Stimulated activated effector memory CD8-positive, alpha-beta T cell treated with anti-CD3 and anti-CD28 coated beads, Interleukin-12 subunit alpha, Interleukin-12 subunit beta, amount 100 ng/mL, for 72 hours (primary cell): ENCODE results near the gene RUNX1.
"Not testable (repeated sequence)": the region's sequence is repeated elsewhere in the genome, so short reads cannot be mapped to it uniquely, and the experiment has no call there.

Experiments
- ATAC-seq: fragments of 150-1000 bp; cut with Tn5 transposase; 2 replicates; pipeline ENCODE4 v1.10.0; 2021
- DNase-seq, 2 donors: peaks; one replicate each; pipeline ENCODE4 v3.0.0; 2021 to 2022; ENCODE audit warnings: low spot score in 2 of 2
- H3K27ac Mint-ChIP-seq: one replicate; pipeline ENCODE4 v1.8.0; 2022; ENCODE audit warnings: mild to moderate bottlenecking, mixed read lengths
- H3K36me3 Mint-ChIP-seq: one replicate; pipeline ENCODE4 v1.8.0; 2022; ENCODE audit warnings: mild to moderate bottlenecking, mixed read lengths
- H3K4me1 Mint-ChIP-seq: one replicate; pipeline ENCODE4 v1.8.0; 2022; ENCODE audit warnings: mixed read lengths
- H3K4me3 Mint-ChIP-seq: one replicate; pipeline ENCODE4 v1.8.0; 2022; ENCODE audit warnings: mild to moderate bottlenecking, mixed read lengths
- H3K9me3 Mint-ChIP-seq: one replicate; pipeline ENCODE4 v1.8.0; 2022; ENCODE audit warnings: mixed read lengths

RUNX1 gene

DNA sequence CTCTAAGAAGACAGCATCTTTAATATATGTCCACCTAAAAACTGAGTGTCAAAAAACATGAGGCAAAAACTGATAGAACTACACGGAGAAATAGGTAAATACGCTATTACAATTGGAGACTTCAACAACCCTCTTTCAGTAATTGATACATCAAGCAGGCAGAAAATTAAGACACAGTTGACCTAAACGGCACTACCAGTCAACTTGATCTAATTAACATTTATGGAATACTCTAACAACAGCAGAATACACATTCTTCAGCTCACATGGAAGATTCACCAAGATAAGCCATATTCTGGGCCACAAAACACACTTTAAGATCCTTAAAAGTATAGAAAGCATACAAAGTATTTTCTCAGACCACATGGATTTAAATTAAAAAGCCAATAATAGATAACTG lies 242.7 kb downstream of the RUNX1 start:
- Mint-ChIP-seq H3K9me3 (no peaks in the 10 kb centered on the region), H3K36me3 (peaks cover 100% of the 10 kb centered on the region), H3K4me1 (peaks cover 98% of the 10 kb centered on the region), H3K4me3 (no peak overlapping the region), H3K27ac (peak overlapping the region; percentile 93)
- DNase-seq, result no peak
- ATAC-seq, result no peak

DNA sequence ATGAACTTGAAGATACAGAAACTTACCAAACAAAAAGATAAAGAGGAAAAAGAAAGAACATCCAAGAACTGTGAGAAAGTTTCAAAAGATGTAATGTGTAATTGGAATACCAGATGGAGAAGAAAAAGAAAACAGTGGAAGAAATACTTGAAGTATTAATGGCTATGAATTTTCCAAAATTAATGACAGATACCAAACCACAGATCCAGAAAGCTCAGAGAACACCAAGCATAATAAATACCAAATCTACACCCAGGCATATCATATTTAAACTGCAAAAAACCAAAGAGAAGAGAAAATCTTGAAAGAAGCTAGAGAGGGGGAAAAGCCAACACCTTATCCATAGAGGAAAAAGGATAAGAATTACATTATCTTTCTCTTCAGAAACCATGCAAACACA lies 243.9 kb downstream of the RUNX1 start:
- Mint-ChIP-seq H3K36me3 (peaks cover 100% of the 10 kb centered on the region), H3K9me3 (no peaks in the 10 kb centered on the region), H3K4me1 (peaks cover 89% of the 10 kb centered on the region), H3K27ac (no peak overlapping the region), H3K4me3 (no peak overlapping the region)
- DNase-seq, result no peak
- no peak for ATAC-seq

DNA sequence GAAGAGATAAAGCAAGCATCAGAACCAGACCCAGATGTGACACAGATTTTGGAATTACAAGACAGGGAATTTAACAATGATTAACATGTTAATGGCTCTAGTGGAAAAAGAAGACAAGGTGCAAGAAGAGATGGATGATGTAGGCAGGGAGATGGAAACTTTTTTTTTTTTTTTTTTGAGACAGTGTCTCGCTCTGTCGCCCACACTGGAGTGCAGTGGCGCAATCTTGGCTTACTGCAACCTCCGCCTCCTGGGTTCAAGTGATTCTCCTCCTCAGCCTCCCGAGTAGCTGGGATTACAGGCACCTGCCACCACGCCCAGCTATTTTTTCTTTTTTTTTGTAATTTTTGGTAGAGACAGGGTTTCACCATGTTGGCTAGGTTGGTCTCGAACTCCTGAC lies 244.5 kb downstream of the RUNX1 start:
- DNase-seq, H3K4me3 Mint-ChIP-seq, H3K9me3 Mint-ChIP-seq, H3K27ac Mint-ChIP-seq, ATAC-seq: not testable (repeated sequence)
- peaks cover 100% of the 10 kb centered on the region for H3K36me3 Mint-ChIP-seq
- H3K4me1 Mint-ChIP-seq, result peaks cover 83% of the 10 kb centered on the region

DNA sequence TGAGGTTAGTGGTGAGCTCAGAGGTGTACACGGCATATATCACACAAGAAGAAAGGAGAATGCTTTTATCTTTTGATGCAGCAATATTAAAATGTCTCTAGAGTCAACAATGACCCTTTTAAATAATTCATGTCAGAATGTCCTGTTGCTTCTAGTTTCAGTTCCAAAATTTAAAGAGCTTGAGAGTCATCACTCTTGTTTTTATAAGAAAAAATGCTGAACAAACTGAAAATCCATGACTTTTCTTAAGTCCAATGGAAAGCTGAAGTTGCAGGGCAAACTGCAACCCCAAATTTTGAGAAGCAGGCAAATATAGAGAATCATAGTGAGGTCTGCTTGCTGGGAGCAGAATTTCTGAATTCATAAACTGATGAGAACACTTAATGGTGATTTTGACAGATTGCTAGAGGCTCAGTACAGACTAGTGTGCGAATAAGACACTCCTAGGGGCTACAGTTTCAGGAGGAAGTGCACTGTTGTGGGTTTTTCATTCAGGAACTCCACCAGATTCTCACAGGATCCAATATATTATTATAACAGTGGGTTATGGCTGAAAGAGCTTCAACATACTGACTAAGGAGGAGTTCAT lies 245.2 kb downstream of the RUNX1 start:
- Mint-ChIP-seq H3K36me3 (peaks cover 100% of the 10 kb centered on the region), H3K9me3 (no peaks in the 10 kb centered on the region), H3K4me1 (peaks cover 81% of the 10 kb centered on the region), H3K27ac (no peak overlapping the region), H3K4me3 (no peak overlapping the region)
- ATAC-seq (no peak), DNase-seq (no peak)

DNA sequence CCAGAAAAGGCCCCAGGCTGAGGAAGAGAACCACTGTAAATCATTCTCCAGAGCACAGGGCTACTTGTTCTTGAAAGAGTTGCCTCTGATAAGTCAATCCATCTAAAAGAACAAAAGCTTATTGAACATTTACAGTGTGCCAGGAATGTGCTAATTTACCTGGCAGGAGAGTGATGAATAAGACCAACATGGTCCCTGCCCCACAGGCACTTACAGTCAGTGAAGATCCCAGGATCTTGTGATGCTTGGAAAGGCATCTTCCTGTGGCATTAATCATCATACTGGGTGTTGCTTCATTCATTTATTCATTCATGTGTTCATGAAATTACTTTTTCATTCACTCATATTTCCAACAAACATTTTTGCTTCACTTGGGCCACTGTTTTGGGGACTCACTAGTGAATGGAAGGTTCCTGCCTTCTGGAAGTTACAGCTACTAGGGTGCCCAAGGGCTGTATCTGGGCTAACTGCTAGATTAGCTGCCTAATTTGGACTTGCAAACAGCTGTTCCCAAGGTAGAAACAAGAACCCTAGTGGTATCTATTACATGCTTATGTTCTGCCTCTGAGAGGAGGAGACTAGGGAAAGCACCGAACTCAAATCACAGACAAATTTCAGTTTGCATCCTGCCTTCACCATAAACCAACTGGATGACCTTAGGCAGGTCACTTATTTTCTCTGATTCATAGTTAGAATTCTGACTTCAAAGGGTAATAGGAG lies 246.8 kb downstream of the RUNX1 start:
- H3K4me3 Mint-ChIP-seq, result no peak overlapping the region
- DNase-seq (no peak), ATAC-seq (peak; percentile 9)
- peaks cover 66% of the 10 kb centered on the region for H3K4me1 Mint-ChIP-seq
- H3K27ac Mint-ChIP-seq, result peak overlapping the region; percentile 63
- H3K36me3 Mint-ChIP-seq, result peaks cover 100% of the 10 kb centered on the region
- no peaks in the 10 kb centered on the region for H3K9me3 Mint-ChIP-seq

DNA sequence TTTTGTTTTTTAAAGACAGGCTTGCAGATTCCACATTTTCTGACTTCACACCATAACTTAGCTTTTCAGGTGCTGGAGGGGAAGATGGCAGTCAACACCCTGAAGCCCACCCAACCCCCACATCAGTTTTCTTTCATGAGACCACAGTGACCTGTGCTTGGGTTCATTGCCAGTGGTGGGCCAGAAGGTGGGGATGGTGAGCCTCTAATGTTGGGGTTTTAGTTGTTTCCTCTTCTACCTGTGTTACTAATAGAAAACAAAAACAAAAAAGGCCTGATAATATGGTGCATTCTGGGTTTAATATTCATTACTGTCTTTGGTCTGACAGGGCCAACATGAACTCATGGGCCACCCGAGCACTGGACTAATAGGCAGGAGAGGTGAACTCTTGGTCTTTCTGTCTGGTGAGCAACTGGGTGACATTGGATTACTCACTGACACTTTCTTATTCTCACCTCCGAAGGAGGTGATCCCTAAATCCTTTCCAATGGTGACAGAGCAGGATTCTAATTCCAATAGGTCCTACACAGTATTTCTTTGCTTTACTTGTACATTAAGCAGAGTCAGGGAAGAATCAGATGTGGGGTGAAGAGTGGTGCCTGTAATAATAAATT lies 247.5 kb downstream of the RUNX1 start:
- Mint-ChIP-seq H3K4me3 (no peak overlapping the region), H3K9me3 (no peaks in the 10 kb centered on the region), H3K36me3 (peaks cover 100% of the 10 kb centered on the region), H3K4me1 (peaks cover 59% of the 10 kb centered on the region), H3K27ac (peak overlapping the region; percentile 26)
- ATAC-seq (peak; percentile 29), DNase-seq (no peak)

DNA sequence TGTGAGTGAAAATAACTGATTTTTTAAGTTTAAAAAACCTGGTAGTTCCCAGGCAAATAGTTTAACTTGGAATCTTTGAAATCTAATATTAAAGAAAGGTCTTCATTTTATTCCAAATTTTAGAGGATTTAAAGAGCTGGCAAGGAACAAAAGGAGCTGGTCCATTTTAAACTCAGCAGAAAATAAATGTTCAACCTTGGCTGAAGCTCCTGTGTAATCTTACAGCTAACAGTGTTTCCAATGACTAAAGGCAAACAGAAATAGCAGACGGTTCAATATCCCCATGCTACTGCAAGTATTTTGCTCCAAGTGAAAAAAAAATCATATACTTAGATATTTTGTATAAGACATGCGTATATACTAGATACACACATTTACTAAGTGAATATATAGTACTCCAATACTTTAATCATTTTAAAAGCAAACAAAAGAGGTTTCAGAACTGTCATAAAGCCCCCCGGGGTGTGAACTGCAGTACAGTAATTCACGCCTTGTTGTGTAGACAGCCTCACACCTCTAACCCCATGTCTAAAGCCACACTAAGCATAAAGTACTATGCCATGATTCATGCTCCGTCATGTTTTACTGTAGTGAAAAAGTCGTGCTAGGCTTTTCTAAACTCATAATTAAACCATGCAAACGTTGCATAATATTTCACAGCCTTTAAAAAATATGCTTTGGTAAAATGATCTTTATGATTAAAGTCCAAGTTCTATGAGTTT lies 248.1 kb downstream of the RUNX1 start:
- no peak overlapping the region for H3K4me3 Mint-ChIP-seq
- H3K27ac Mint-ChIP-seq, result peak overlapping the region; percentile 26
- peaks cover 100% of the 10 kb centered on the region for H3K36me3 Mint-ChIP-seq
- H3K9me3 Mint-ChIP-seq, result no peaks in the 10 kb centered on the region
- ATAC-seq, result peak; percentile 99
- no peak for DNase-seq
- peaks cover 52% of the 10 kb centered on the region for H3K4me1 Mint-ChIP-seq

DNA sequence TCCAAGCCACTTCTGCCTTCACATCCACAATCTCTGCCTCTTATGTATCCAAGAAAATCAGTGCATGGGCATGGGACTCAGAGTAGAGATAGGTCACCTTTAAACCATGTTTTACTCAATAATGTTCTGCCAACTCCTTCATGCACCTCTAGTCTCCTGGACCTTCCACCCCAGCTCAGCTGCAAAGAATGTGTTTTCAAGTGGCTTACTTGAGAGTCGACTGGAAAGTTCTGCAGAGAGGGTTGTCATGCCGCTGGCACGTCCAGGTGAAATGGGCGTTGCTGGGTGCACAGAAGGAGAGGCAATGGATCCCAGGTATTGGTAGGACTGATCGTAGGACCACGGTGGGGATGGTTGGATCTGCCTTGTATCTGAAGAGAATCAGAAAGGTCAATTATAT lies 250.0 kb downstream of the RUNX1 start:
- Mint-ChIP-seq H3K27ac (peak overlapping the region; percentile 79), H3K36me3 (peaks cover 100% of the 10 kb centered on the region), H3K4me1 (peaks cover 34% of the 10 kb centered on the region), H3K4me3 (no peak overlapping the region), H3K9me3 (no peaks in the 10 kb centered on the region)
- no peak for ATAC-seq
- no peak for DNase-seq

DNA sequence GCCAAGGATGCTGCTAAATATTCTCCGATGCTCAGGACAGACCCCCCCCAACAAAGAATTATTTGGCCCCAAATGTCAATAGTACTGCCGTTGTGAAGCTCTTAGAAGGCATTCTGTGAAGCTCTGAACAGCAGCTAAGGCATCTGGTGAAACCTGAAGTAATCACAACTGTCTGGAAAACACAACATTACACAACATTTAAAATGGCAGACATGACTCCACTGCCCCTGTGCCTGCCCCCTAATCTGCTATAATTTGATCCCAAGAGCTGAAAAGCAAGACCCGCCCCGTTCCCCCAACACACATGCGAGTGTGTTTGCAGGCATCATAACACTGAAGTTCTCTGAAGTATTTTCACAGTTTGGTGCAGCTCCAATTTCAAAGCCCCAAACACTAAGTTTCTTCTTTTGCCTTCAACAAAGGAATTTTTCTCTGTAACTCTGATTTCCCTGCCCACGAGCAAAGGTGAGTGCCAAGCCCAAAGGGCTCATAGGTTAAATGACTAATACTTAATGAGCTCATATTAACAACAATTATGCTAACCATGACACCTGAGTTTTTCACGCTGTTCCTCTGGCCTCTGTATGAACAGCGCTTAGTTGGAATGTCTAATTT lies 251.1 kb downstream of the RUNX1 start:
- no peak for DNase-seq
- H3K27ac Mint-ChIP-seq, result no peak overlapping the region
- no peaks in the 10 kb centered on the region for H3K9me3 Mint-ChIP-seq
- no peak overlapping the region for H3K4me3 Mint-ChIP-seq
- ATAC-seq, result no peak
- H3K36me3 Mint-ChIP-seq, result peaks cover 100% of the 10 kb centered on the region
- peaks cover 25% of the 10 kb centered on the region for H3K4me1 Mint-ChIP-seq

DNA sequence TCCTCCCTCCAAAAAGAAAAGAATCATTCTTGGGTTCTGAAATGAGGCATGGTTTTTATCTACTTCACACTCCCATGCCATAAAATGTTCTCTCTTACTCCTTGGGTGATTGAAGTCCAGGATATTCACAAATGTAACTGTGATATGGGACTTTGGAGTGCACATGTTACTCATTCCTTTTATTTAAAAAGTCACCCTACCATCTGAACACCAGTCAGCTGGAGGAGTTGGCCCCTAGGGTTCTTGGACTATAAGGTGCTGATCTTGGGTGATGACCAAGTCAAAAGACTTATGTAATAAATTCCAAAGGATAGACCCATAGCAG lies 251.9 kb downstream of the RUNX1 start:
- Mint-ChIP-seq H3K27ac (peak overlapping the region; percentile 82), H3K36me3 (peaks cover 100% of the 10 kb centered on the region), H3K9me3 (no peaks in the 10 kb centered on the region), H3K4me3 (no peak overlapping the region), H3K4me1 (peaks cover 17% of the 10 kb centered on the region)
- DNase-seq (no peak), ATAC-seq (no peak)

DNA sequence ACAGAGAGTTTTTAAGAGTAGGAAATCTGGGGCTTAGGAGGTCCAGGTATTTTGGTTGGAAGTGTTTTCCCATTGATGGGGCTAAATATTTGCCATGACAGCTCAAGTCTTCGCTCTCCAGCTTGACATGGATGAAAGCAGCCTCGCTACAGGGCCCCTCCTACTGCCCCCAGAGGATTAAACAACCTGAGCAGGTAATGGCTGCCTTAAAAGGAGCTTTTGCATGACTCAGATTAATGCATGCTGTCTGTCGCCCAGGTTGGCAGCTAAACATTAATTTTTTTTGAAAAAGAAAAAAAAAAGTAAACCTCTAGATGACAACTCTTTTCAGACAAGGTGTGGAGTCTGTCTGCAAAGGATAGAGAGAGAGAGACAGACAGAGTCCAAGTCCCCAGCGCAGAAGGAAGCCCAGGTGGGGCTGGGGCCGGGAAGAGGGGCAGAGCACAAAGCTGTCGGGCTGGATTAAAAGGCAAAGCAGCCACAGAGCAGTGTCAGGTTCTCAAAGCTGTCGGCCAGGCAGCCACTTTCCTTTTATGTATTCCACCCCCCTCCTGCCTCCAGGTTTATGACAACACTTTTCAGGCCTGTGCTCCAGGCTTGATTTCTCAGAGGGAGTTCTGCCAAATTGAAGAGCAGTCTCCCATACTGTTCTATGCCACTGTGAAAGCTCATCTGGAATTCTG lies 252.4 kb downstream of the RUNX1 start:
- no peak for DNase-seq
- H3K4me3 Mint-ChIP-seq, result no peak overlapping the region
- H3K36me3 Mint-ChIP-seq, result peaks cover 99% of the 10 kb centered on the region
- no peaks in the 10 kb centered on the region for H3K9me3 Mint-ChIP-seq
- H3K27ac Mint-ChIP-seq, result peak overlapping the region; percentile 82
- peaks cover 12% of the 10 kb centered on the region for H3K4me1 Mint-ChIP-seq
- ATAC-seq, result no peak

DNA sequence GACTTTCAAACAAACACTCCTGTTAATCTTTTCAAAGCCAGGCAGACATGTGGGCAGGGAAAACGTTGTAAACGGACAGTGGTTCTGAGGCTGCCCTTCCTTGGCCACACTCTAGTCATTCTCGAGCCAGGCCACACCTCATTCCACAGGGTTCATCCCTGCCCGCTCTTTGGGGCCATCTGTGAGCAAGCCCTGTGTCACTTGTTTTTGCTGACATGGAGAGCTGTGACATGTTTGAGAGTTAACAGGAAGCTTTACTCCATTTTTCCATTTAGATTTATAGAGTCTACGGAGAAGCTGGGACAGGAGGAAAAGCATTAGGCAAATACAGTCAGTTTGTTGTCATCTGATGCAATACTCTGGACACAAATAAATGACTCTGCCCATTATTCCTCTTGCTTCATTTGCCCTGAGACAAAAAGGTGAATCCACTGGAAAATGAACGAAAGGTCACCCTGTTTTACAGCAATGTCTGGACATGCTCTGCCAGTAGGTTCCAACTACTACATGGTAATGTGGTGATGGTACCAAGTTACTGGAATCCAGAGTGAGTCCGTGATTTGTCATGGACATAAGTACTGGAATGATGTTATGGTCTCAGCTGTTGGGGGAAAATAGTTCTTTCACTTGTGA lies 253.4 kb downstream of the RUNX1 start:
- H3K36me3 Mint-ChIP-seq, result peaks cover 99% of the 10 kb centered on the region
- ATAC-seq (no peak), DNase-seq (no peak)
- H3K27ac Mint-ChIP-seq, result peak overlapping the region; percentile 82
- H3K9me3 Mint-ChIP-seq, result no peaks in the 10 kb centered on the region
- H3K4me1 Mint-ChIP-seq, result peaks cover 5% of the 10 kb centered on the region
- H3K4me3 Mint-ChIP-seq, result no peak overlapping the region

DNA sequence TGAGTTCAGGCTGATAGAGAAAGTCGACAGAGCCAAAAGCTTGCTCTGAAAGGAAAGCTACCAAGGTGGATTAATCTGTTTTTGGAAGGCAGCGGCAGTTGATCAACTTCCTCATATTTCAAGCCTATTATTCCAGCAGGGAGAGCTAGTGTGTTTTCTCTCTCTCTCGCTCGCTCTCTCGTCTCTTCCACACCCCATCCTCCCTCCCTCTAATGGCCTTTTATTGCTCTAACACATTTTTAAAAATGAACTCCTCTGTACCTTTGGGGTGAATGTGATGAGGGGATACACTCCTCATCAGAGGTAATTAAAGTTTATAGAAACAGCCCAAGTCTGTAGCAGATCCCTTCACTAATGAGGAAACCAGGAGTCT lies 253.9 kb downstream of the RUNX1 start:
- H3K4me1 Mint-ChIP-seq, result peaks cover 5% of the 10 kb centered on the region
- peak overlapping the region; percentile 82 for H3K27ac Mint-ChIP-seq
- ATAC-seq (no peak), DNase-seq (peak in 1 of 2 donors; percentile 10)
- H3K4me3 Mint-ChIP-seq, result no peak overlapping the region
- H3K9me3 Mint-ChIP-seq, result no peaks in the 10 kb centered on the region
- peaks cover 99% of the 10 kb centered on the region for H3K36me3 Mint-ChIP-seq

DNA sequence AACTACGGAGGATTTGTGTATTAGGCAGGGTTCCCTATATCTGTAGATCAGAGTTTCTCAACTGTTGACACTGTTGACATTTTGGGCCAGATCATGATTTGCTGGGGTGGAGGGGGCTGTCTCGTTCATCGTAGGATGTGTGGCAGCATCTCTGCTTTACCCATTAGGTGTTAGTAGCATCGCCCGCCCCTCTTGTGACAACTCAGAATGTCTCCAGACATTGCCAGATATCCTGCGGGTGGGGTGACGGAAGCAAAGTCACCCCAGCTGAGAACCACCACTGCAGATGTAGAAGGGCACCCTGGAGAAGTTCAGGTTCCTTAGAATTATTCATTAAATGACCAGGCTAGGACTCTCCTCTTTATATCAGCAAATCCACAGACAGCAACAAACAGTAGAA lies 254.4 kb downstream of the RUNX1 start:
- Mint-ChIP-seq H3K4me1 (peaks cover 5% of the 10 kb centered on the region), H3K36me3 (peaks cover 99% of the 10 kb centered on the region), H3K27ac (peak overlapping the region; percentile 82), H3K4me3 (no peak overlapping the region), H3K9me3 (no peaks in the 10 kb centered on the region)
- DNase-seq (peak in 1 of 2 donors; percentile 22), ATAC-seq (no peak)
